ENCODE results near the gene FBP1. TPM values are rescaled to one million over a fixed set of nuclear protein-coding genes. Genes with fewer than 3 reads are reported as not detected.

FBP1 gene
- total and polyA plus RNA-seq, 5 donors: 1.9 to 3.8 (median 2.8) TPM

- no peaks in the 10 kb centered on the region for H3K27me3 ChIP-seq (ENCODE audit: control insufficient read depth, insufficient read depth)
- no peak overlapping the region for H3K4me3 ChIP-seq (ENCODE audit: low read length)
- WGBS: 89% methylated on average over 16 of the region's 16 CpGs
- no peaks in the 10 kb centered on the region for H3K4me1 ChIP-seq (ENCODE audit: control insufficient read depth, insufficient read depth, low read length)
- ATAC-seq: no peak
- peak in 1 of 3 donors; percentile 28 for DNase-seq
- intact Hi-C loops (cut with DNase I): no loop called here
- no peak overlapping the region for H3K27ac ChIP-seq (ENCODE audit: low read length)
- no peaks in the 10 kb centered on the region for H3K9me3 ChIP-seq (ENCODE audit: control insufficient read depth, low read length)
Observed at GRCh38 chr9:94554078-94554438, 85.3 kb downstream of the FBP1 start.

Other genes starting within 250 kb of the FBP1 start
- under 1 TPM in 1 of 4 donors, not detected in 3; 0.09 TPM for gene PCAT7, start 84.4 kb downstream of the FBP1 start, total RNA-seq
- gene PCAT7, start 84.4 kb downstream of the FBP1 start, polyA plus RNA-seq: 0.05 TPM
- under 1 TPM in 1 of 4 donors, not detected in 3; 0.23 TPM for gene FBP2, start 45.7 kb downstream of the FBP1 start, total RNA-seq
- not detected for gene FBP2, start 45.7 kb downstream of the FBP1 start, polyA plus RNA-seq
- 100 to 1,000 TPM; 124 to 170 (median 146) TPM for gene AOPEP, start 87.2 kb upstream of the FBP1 start, total RNA-seq
- gene AOPEP, start 87.2 kb upstream of the FBP1 start, polyA plus RNA-seq: 159 TPM

All from right cardiac atrium (tissue), 5 donors.